ENCODE measurements around the gene GULP1.
"Not testable (repeated sequence)": the region's sequence is repeated elsewhere in the genome, so short reads cannot be mapped to it uniquely, and the experiment has no call there.

Gene GULP1

GRCh38 chr2:188435115-188435514 lies 143.4 kb downstream of the GULP1 start:
- no peak for DNase-seq

GRCh38 chr2:188437537-188437936 lies 145.9 kb downstream of the GULP1 start:
- DNase-seq = no peak

- DNase-seq = no peak
Measured at GRCh38 chr2:188439986-188440385, 148.3 kb downstream of the GULP1 start.

DNA sequence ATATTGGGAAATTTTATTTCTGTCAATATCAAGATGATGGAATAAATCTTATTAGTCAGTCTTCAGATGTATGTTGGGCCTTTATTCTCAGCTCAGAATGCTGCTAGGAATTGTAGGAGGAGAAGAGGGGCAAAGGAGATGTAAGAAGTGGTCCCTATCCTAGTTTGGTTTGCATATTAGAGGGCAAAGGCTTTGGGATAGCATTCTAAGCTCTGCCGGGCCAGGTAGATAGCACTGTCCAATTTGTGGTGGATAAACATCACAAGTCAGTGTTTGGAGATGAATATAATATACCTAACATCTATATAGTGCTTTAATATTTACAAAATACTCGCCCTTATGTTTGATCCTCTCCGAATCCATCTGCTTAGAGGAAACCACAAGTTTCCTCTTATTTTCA lies 149.2 kb downstream of the GULP1 start:
- DNase-seq = no peak

GRCh38 chr2:188441288-188441947 lies 149.7 kb downstream of the GULP1 start:
- no peak for DNase-seq

DNA sequence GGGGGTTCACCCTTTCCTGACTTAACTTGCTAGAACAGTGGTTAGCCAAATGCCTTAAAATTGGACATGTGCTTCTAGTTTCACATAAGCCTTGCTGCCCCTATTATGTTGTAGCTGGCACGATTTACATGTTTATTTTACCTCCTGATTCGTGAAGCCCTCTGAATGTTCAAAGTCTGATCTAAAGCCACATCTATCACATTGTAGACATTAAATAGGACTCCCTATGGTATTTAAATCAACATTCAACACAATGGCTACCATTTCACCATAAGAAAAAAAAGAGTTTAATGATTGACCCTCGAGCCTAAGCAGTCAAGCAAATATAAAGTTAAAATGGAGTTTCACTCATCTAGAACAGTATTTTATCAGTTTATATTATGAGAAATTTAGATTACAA lies 151.5 kb downstream of the GULP1 start:
- no peak for DNase-seq

DNA sequence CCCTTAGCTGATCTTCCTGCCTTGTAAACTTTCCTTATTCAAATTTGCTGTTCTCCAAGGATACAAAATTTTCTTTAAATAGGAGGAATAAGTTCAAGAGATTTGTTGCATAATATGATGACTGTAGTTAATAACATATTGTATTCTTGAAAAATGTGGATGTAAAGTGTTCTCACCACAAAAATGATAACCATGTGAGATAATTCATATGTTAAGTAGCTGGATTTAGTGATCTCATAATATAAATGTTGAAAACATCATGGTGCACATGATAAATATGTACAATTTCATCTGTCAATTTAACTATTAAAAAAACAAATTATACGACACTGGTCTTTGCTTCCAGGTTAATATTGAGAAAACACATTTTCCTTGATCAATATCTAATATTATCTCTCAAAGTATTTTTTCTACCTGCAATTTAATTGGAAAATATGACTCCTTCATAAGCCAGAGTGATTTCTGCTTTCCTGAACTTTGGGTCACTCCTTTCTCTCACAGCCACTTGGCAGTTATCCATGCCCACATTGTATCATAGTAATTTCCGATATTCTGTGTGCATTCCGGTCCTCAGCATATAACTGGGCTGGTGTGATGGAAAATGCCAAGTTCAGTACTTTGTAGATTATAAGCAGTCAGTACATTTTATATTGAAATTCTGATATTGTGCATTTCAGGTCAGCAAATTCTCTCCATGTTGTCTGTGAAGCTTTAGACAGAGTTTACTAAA lies 152.6 kb downstream of the GULP1 start:
- no peak for DNase-seq

GRCh38 chr2:188449561-188449960 lies 157.9 kb downstream of the GULP1 start:
- DNase-seq = no peak

DNA sequence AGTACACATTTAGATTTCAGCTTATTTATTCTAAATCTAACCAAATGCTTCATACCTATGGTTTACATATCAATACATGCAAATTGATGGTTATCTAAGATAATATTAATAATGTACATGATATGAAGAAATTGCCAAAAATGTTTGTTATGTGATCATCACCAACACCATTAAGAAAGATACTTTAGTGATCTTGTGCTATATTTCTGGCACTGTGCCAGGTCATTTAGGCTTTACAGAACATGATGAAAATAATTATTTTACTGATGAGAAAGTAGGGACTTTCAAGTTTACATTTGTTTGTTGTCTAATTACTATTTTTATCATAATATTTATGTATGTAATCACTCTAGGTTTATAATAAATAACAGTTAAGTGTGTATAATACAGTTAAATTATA lies 158.3 kb downstream of the GULP1 start:
- no peak for DNase-seq

GRCh38 chr2:188450732-188451483 lies 159.2 kb downstream of the GULP1 start:
- DNase-seq = no peak

DNA sequence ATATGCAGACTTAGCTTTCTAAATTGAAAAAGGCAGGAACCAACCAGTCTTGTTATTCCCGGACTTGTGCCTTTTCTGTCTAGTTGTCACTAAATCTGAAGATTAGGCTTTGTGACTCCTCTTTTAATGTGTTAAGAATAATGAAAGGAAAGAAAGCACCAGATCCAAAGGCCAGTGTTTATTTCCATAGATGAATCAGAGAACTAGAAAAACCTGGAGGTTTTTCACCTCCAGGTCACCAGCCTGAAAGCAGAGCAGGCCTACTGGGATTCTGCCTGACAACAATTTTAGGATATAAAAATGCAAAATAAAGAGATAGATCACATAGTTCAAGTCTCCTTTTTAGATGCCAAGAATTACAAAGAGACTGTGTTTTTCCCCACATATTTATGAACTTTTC lies 160.4 kb downstream of the GULP1 start:
- no peak for DNase-seq

GRCh38 chr2:188456114-188456909 lies 164.6 kb downstream of the GULP1 start:
- no peak for DNase-seq

DNA sequence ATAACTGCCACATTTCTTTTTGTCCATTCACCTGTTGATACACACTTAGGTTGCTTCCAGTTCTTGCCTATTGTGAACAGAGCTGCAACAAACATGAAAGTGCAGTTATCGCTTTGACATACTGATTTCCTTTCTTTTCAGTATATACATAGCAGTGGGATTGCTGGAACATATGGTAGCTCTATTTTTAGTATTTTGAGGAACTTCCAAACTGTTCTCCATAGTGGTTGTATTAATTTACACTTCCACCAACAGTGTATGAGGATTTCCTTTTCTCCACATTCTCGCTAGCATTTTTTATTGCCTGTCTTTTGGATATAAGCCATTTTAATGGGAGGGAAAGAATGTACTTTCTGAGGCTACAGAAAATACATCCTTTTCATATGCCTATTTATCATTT lies 167.4 kb downstream of the GULP1 start:
- no peak for DNase-seq

DNA sequence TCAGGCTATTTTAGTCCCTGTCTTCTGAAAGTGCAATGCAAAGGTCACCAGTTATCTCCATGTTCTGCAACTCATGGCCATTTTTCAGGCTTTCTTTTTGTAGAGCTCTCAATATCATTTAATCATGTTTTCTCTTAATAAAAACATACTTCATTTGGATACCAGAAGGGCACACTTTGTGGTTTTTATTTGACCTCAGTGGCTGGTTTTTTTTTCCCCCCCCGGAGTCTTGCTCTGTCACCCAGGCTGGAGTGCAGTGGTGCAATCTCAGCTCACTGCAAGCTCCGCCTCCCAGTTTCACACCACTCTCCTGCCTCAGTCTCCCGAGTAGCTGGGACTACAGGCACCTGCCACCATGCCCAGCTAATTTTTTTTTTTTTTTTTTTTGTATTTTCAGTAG lies 174.4 kb downstream of the GULP1 start:
- not testable (repeated sequence) for DNase-seq

DNA sequence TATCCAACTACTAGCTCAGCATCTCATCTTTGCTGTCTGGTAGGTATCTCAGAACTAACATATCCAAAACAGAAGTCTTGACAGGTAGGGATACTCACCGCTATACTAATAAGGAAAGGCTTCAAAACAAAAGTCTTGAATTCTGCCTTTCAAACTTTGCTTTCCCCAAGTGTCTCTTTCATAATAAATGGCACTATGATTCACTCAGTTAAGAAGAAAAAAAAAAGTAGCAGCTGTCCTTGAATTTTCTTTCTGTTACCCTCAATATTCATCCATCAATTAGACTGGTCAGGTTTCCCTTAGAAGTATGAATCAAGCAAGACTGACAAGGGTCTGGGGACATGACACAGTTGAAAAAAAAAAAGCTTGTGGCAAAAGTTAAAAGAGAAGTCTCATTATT lies 175.1 kb downstream of the GULP1 start:
- no peak for DNase-seq

DNA sequence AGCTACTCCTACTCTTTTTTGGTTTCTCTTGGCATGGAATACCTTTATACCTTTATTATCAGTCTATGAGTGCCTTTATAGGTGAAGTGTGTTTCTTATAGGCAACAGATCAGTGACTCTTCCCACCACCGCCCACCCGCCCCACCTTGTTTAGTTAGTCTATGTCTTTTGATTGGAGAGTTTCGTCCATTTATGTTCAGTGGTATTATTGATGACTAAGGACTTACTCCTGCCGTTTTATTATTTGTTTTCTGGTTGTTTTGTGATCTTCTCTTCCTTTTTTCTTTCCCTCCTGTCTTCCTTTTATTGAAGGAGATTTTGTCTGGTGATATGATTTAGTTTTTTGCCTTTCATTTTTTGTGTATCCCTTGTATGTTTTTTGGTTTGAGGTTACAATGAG lies 179.5 kb downstream of the GULP1 start:
- DNase-seq = no peak

DNA sequence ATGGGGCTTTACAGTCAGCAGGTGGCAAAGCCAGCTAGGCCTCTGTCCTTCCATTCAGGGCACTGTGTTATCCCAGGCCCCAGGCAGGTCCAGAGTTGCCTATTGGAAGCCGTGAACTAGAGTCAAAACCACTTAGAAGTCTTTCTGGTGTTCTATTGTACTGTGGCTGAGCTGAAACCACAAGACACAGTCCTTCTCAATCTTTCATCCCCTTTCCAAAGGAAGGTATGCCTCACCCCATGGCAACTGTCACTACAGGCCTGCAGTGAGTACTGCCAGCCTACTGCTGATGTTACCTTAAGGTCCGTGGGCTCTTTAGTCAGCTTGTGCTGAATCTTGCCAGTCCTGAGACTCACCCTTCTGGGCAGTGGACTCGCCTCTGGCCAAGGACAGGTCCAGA lies 181.6 kb downstream of the GULP1 start:
- DNase-seq = no peak

- DNase-seq = no peak
Measured at GRCh38 chr2:188474316-188474715, 182.6 kb downstream of the GULP1 start.

DNA sequence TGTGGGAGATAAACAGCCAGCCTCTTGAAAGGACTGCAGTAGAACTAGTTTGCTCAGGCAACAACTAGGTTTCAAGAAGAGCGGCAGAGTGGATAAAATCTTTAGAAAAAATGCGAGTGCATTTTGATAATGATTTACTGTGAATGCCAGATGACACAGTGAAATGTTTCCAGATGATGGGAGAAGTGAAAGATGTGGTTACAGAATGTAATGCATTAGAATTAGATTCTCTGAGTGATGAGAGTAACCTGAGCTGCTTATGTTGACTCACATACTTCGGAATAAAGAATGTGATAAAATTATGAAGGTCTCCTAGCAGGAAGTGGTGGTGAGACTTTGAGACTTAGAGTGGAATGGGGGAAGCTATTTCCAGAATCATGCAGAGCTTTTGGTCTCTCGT lies 184.3 kb downstream of the GULP1 start:
- DNase-seq = no peak

GRCh38 chr2:188477564-188478103 lies 186.0 kb downstream of the GULP1 start:
- no peak for DNase-seq

DNA sequence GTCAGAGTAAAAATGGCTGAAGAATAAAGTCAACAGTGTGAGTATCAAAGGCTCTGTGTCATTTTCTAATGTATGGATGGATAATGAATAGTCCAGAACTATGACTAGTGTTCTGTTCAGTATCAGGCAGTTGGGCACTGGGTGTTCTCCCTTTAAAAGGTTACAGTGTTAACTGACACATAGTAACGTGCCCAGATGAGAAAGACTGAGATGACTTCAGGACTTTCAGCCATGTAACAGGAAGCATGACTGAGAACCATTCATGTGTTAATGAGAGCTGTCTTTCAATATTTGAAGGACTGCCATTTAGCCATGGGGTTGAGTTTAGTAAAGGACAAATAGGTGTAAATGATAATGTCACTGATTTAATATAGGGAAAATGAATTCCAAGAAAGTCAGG lies 187.1 kb downstream of the GULP1 start:
- DNase-seq = no peak

GRCh38 chr2:188481474-188481873 lies 189.8 kb downstream of the GULP1 start:
- no peak for DNase-seq

- DNase-seq = no peak
Measured at GRCh38 chr2:188485496-188485895, 193.8 kb downstream of the GULP1 start.

Data from activated CD4-positive, alpha-beta T cell treated with anti-CD3 and anti-CD28 coated beads, Interleukin-2, amount 50 U/mL, for 4 hours (primary cell).